CD4-positive, alpha-beta T cell treated with Interleukin-17A for 4 hours (primary cell): ENCODE results near the gene RMND1.
"Not testable (repeated sequence)": the region's sequence is repeated elsewhere in the genome, so short reads cannot be mapped to it uniquely, and the experiment has no call there.

Source experiments
- DNase-seq: peaks from one replicate; pipeline ENCODE4 v3.0.0-alpha.2; 2020; ENCODE audit warnings: mixed read lengths

Gene RMND1

GRCh38 chr6:151451417-151451949 is 443 bp downstream of the RMND1 start:
- no peak for DNase-seq

DNA sequence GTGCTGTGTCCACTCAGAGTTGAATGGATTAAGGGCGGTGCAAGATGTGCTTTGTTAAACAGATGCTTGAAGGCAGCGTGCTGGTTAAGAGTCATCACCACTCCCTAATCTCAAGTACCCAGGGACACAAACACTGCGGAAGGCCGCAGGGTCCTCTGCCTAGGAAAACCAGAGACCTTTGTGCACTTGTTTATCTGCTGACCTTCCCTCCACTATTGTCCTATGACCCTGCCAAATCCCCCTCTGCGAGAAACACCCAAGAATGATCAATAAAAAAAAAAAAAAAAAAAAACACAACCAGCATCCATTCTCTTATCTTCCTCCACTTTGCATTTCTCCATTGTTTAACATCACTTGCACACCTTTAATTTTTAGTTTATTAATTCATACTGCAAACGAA is 998 bp downstream of the RMND1 start:
- DNase-seq, result not testable (repeated sequence)

DNA sequence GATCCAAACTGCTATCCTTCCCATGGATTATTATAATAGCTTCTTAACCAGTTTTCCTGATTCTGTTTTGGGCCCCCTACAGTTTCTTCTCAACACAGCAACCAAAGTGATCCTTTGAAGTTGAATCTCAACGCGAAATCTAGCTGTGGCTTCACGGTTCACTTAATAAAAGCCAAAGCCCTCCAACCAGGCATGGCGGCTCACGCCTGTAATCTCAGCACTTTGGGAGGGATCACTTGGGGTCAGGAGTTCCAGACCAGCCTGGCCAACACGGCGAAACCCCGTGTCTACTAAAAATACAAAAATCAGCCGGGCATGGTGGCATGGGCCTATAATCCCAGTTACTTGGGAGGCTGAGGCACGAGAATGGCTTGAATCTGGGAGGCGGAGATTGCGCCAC is 3.3 kb downstream of the RMND1 start:
- DNase-seq, result no peak

- no peak for DNase-seq
Measured at GRCh38 chr6:151447237-151447636, 4.7 kb downstream of the RMND1 start.

- DNase-seq, result no peak
Measured at GRCh38 chr6:151445482-151445881, 6.4 kb downstream of the RMND1 start.

DNA sequence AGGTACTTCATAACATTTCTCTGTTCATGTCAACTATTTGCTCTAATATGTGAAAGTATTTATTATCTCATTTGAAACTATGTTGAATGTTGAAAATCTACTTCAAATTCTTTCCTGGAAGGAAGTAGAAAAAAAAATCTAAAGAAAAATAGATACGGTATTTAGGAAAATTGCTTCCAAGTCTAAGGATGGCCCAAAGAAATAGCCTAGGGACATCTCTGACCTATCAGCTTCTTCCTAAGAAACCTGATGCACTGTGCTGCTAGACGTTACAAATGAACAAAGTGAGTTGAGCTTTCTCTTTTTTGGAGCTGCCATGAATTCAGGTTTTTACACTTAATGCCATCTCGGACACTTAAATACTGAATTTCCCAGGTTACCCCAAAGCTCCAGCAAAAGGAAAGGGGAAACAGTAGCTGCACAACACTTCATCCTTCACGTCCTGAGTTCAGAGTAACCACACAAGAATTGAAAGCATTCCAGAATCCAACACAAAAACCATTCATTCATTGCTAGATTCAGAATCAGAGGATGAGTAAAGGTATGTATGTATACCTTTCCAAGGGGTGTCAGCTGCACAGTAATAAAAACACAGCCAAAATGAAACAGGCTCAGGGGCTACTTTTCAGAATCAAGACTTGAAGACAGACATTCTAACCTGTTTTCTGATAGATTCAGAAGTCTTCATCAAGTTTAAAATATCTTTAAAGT is 7.9 kb downstream of the RMND1 start:
- DNase-seq, result no peak

GRCh38 chr6:151443454-151443853 is 8.5 kb downstream of the RMND1 start:
- no peak for DNase-seq

DNA sequence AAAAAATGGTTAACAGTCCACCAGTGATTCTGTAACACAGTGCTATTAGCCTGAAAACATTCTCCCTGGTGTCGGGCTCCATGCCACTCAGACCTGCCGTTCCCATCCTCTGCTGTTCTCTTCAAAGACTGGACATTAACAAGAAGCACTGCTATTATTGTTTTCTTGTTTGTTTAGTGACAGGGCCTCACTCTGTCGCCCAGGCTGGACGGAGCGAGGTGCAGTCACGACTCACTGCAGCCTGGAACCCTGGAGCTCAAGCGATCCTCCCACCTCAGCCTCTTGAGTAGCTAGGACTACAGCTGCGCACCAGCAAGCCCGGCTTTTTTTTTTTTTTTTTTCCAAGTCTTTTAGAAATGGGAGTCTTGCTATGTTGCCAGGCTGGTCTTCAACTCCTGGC is 9.6 kb downstream of the RMND1 start:
- DNase-seq, result no peak

GRCh38 chr6:151441390-151442166 is 10.3 kb downstream of the RMND1 start:
- no peak for DNase-seq

DNA sequence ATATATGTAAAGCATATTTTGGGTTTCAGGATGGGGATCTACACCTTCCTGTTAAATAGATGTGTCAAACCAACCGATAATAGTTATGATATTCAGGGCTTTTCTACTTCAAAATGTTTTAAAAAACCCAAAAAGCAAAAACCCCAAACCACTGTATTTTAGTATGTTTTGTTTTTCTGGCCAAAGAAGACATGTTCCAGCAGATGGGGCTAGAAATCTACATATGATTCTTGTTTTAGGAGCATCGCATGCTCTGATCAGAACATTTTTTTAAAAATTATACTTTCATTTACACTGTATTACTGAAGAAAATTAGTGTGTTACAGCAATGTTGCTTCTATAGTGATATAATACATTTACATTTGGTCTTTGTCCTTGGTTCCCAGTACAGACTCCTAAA is 11.0 kb downstream of the RMND1 start:
- no peak for DNase-seq

DNA sequence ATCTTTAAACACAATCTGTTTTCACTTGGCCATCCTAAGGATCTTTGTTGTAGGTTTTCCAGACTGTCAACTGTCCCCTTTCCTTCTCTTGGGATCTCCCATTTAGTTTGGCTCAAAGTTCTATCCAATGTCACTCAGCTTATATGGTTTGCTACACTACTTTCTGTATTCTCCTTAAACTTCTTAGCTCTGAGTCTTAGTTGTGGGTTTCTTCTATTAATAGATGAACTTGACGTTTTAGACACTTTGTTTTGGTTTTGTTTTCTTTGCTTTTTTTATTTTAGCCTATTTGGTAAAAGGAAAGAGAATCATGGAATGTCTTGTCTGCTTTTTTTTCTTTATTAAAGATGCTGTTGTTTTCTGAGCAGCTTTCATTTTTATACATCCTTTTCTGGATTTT is 11.4 kb downstream of the RMND1 start:
- no peak for DNase-seq

- DNase-seq, result no peak
Measured at GRCh38 chr6:151437401-151437800, 14.5 kb downstream of the RMND1 start.

GRCh38 chr6:151436802-151437201 is 15.1 kb downstream of the RMND1 start:
- no peak for DNase-seq

DNA sequence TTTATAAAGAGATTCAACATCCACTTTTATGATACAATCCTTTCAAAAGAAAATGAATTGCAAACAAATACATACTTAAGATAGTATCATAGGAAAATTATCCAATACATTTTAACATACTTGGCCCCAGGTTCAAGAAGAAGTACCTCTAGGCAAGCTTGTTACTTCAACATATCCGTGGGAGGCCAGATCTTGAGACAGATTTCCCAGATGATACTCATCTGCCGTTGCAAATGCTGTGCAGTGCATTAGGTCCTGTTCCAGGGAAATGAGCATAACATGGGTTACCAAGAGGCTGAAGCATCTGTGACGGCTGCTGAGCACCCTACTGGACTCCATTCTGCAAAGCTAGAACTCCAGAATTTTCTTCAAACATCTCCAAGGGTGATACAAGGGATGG is 15.6 kb downstream of the RMND1 start:
- DNase-seq, result no peak

- no peak for DNase-seq
Measured at GRCh38 chr6:151434369-151434768, 17.6 kb downstream of the RMND1 start.

- no peak for DNase-seq
Measured at GRCh38 chr6:151432651-151433050, 19.3 kb downstream of the RMND1 start.

DNA sequence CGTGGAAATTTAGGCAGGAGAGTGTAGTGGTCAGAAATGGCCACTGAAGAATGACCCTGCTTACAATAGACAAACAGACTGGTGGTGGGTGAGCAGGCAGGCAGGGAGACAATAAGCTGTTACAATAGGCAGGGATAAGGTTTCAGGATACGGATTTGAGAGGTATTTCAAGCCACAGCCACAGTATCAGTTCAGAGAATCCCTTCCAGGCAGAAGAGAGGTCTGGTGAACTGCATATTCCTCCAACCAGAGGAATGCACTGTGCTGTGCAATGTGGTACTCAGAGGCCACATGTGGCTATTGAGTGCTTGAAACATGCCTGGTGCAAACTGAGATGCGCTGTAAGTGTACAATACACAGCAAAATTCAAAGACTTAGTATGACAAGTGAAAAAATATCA is 20.6 kb downstream of the RMND1 start:
- no peak for DNase-seq

DNA sequence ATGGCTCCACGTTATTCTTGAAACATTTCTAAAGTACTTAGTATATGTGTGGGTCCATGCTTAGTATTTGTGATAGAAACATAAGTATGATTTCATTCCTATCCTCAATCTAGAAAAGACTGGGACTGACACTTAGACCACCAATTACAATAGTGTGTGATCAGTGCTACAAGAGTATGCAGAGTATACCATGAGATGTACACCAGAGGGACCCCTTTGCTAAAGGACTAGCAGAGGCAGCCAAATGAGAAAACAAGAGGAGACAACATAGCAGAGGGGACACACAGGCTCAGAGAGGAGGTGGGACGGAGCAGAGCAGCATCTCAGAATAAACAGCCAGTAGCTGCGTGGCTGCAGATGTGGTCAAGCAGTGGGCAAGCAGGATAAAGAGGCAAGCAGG is 21.0 kb downstream of the RMND1 start:
- no peak for DNase-seq

- DNase-seq, result no peak
Measured at GRCh38 chr6:151428093-151428735, 23.7 kb downstream of the RMND1 start.

DNA sequence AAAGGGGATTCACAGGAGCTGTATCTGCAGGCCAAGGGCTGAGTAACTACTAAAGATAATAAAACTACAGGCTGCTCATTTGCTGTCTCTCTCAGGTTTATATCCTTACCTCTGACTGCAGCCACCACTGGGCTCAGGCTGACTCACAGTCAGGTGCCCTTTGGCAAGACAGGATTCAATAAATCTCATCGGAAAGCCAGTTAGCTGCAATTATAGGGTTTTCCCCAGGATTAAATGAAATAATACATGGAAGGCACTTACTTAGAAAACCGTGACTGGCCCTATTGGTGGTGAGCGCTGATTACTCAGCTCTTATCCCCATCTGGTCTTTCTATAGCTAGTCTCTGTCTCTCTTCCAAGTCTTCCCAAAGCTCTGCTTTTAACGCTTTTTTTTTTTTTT is 26.4 kb downstream of the RMND1 start:
- no peak for DNase-seq

DNA sequence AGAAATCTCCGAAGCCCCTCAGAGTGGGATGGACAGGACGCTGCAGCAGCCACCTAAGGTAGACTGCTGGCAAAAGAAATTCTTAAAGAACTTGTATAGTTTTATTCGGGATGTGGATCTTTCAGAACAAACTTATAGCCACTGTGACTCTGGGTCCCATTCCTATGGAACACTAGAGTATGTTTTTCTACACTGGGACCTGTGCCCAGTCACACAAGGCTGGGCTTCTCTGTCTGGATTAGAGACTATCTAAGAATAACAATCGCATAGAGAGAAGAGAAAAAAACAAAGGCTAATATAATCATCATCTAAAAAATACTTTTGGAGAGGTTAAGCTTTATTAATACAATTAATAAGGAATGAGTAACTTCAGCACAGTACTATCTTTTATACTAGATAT is 28.9 kb downstream of the RMND1 start:
- DNase-seq, result no peak

GRCh38 chr6:151417477-151417876 is 34.4 kb downstream of the RMND1 start:
- DNase-seq, result no peak

- DNase-seq, result no peak
Measured at GRCh38 chr6:151414641-151415260, 37.2 kb downstream of the RMND1 start.
